Hepatocyte (in vitro differentiated cells): ENCODE measurements around the gene C16orf89.

Source experiments
- CTCF ChIP-seq: fragments of 200-600 bp; sonication (generic); IDR thresholded peaks from 2 replicates; pipeline ENCODE4 v1.5.1; 2016; ENCODE audit warnings: antibody characterized with exemption, mild to moderate bottlenecking; ENCODE audit not compliant: poor library complexity
- EZH2 ChIP-seq: fragments of 200-600 bp; sonication (generic); IDR thresholded peaks from 2 replicates; pipeline ENCODE4 v1.6.1; 2016; ENCODE audit warnings: antibody characterized with exemption, mild to moderate bottlenecking, borderline replicate concordance
- EZH2phosphoT487 ChIP-seq: fragments of 200-600 bp; sonication (generic); IDR thresholded peaks from one replicate; pipeline ENCODE4 v1.6.1; 2018; ENCODE audit warnings: antibody characterized with exemption, mild to moderate bottlenecking, low read depth, moderate library complexity; ENCODE audit not compliant: unreplicated experiment, severe bottlenecking

GRCh38 chr16:5065813-5066212, at the start of gene C16orf89:
- TF ChIP-seq CTCF (no peak), EZH2phosphoT487 (no peak), EZH2 (no peak)
